ENCODE measurements around the gene GTPBP6.
"Not testable (repeated sequence)": the region's sequence is repeated elsewhere in the genome, so short reads cannot be mapped to it uniquely, and the experiment has no call there.

Gene GTPBP6

DNA sequence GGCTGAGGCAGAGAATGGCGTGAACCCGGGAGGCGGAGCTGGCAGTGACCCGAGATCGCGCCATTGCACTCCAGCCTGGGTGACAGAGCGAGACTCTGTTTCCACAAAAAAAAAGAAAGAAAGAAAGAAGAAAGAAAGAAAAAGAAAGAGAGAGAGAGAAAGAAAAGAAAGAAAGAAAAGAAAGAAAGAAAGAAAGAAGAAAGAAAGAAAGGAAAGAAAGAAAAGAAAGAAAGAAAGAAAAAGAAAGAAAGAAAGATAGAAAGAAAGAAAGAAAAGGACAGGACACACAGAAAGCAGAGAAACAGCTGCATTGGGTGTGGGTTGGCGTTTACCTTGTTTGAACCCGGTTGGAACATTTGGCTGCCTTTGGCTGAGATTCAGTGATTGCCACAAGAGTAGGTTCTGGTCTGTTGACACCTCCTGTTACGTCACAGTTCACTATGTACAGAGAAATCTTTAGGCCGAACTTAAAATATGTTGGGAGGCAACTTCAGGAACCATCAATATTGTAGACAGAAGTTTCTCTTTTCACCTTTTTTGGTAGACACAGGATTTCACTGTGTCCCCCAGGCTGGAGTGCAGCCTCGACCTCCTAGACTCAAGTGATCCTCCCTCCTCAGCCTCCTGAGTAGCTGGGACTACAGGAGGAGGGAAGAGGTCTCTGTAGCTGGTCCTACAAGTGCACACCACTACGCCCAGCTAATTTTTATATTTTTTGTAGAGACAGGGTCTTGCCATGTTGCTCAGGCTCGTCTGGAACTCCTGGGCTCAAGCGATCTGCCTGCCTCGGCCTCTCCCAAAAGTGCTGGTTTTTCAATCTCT, 53.8 kb downstream of the GTPBP6 start:
- Histone ChIP-seq H3F3A (ENCODE audit: control insufficient read depth, insufficient read depth) (0 out of 2 replicates have a peak, but pooled peaks cover 3% of the 10 kb centered on the region), H3K27me3 (ENCODE audit: control insufficient read depth, low read length) (no peaks in the 10 kb centered on the region), H3K9me3 (ENCODE audit: control insufficient read depth, insufficient read depth, low read length) (no peaks in the 10 kb centered on the region), H3K4me2 (ENCODE audit: low read length) (no peak overlapping the region), H3K9me2 (replicated peaks; ENCODE audit: control insufficient read depth, low read length) (no peaks in the 10 kb centered on the region), H4K20me1 (ENCODE audit: control insufficient read depth, insufficient read depth, low read depth, low read length) (no peaks in the 10 kb centered on the region), H3K79me2 (ENCODE audit: control insufficient read depth, low read length) (no peaks in the 10 kb centered on the region), H3K36me3 (ENCODE audit: control insufficient read depth, low read length) (no peaks in the 10 kb centered on the region), H3K27ac (ENCODE audit: low read depth, low read length) (no peak overlapping the region), H3K4me3 (ENCODE audit: low read length) (no peak overlapping the region), H3K4me1 (ENCODE audit: control insufficient read depth, low read length) (peaks cover 6% of the 10 kb centered on the region)
- TF ChIP-seq EZH2phosphoT487 (IDR thresholded peaks at IDR 0.05; ENCODE audit: borderline replicate concordance, low read length), result no peak

- not testable (repeated sequence) for H3K9me3 ChIP-seq (ENCODE audit: control insufficient read depth, insufficient read depth, low read length); H3K36me3 ChIP-seq (ENCODE audit: control insufficient read depth, low read length); H3K4me3 ChIP-seq (ENCODE audit: low read length); H3K9me2 ChIP-seq (replicated peaks; ENCODE audit: control insufficient read depth, low read length); H3K4me1 ChIP-seq (ENCODE audit: control insufficient read depth, low read length); H3K27ac ChIP-seq (ENCODE audit: low read depth, low read length); H3K4me2 ChIP-seq (ENCODE audit: low read length); H3F3A ChIP-seq (ENCODE audit: control insufficient read depth, insufficient read depth); H3K79me2 ChIP-seq (ENCODE audit: control insufficient read depth, low read length); H3K27me3 ChIP-seq (ENCODE audit: control insufficient read depth, low read length); H4K20me1 ChIP-seq (ENCODE audit: control insufficient read depth, insufficient read depth, low read depth, low read length)
These were observed 54.6 kb downstream of the GTPBP6 start for GRCh38 chrX:264006-264405.

- Histone ChIP-seq H4K20me1 (ENCODE audit: control insufficient read depth, insufficient read depth, low read depth, low read length) (no peaks in the 10 kb centered on the region), H3K27ac (ENCODE audit: low read depth, low read length) (no peak overlapping the region), H3K36me3 (ENCODE audit: control insufficient read depth, low read length) (no peaks in the 10 kb centered on the region), H3K4me1 (ENCODE audit: control insufficient read depth, low read length) (peaks cover 10% of the 10 kb centered on the region), H3K9me2 (replicated peaks; ENCODE audit: control insufficient read depth, low read length) (no peaks in the 10 kb centered on the region), H3K9me3 (ENCODE audit: control insufficient read depth, insufficient read depth, low read length) (no peaks in the 10 kb centered on the region), H3K4me3 (ENCODE audit: low read length) (no peak overlapping the region), H3F3A (ENCODE audit: control insufficient read depth, insufficient read depth) (0 out of 2 replicates have a peak, but pooled peaks cover 3% of the 10 kb centered on the region), H3K4me2 (ENCODE audit: low read length) (no peak overlapping the region), H3K27me3 (ENCODE audit: control insufficient read depth, low read length) (no peaks in the 10 kb centered on the region), H3K79me2 (ENCODE audit: control insufficient read depth, low read length) (no peaks in the 10 kb centered on the region)
- no peak for TF ChIP-seq CTCF (IDR thresholded peaks at IDR 0.05; ENCODE audit: low read depth, low read length, poor library complexity, severe bottlenecking)
- no peak for TF ChIP-seq EZH2phosphoT487 (IDR thresholded peaks at IDR 0.05; ENCODE audit: borderline replicate concordance, low read length)
These were observed 56.2 kb downstream of the GTPBP6 start for GRCh38 chrX:262381-262909.

DNA sequence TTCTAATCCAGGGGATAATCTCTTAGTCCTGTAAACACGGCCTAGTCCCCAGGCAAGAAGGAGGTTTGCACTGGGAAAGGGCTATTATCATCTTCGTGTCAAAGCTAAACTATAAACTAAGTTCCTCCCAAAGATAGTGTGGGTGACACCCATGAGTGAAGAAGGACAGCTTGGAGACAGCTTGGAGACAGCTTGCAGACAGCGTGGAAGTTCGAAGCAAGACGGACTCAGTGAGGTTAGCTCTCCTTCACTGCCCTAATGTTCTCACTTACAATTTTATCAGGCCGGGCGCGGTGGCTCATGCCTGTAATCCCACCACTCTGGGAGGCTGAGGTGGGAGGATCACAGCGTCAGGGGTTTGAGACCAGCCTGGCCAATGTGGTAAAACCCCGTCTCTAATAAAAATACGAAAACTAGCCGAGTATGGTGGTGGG, 56.7 kb downstream of the GTPBP6 start:
- Histone ChIP-seq H3K27ac (ENCODE audit: low read depth, low read length) (no peak overlapping the region), H3K27me3 (ENCODE audit: control insufficient read depth, low read length) (no peaks in the 10 kb centered on the region), H3K36me3 (ENCODE audit: control insufficient read depth, low read length) (no peaks in the 10 kb centered on the region), H3K4me1 (ENCODE audit: control insufficient read depth, low read length) (peaks cover 10% of the 10 kb centered on the region), H3K9me2 (replicated peaks; ENCODE audit: control insufficient read depth, low read length) (no peaks in the 10 kb centered on the region), H3K9me3 (ENCODE audit: control insufficient read depth, insufficient read depth, low read length) (no peaks in the 10 kb centered on the region), H3K79me2 (ENCODE audit: control insufficient read depth, low read length) (no peaks in the 10 kb centered on the region), H3K4me2 (ENCODE audit: low read length) (no peak overlapping the region), H3K4me3 (ENCODE audit: low read length) (no peak overlapping the region), H3F3A (ENCODE audit: control insufficient read depth, insufficient read depth) (0 out of 2 replicates have a peak, but pooled peaks cover 3% of the 10 kb centered on the region), H4K20me1 (ENCODE audit: control insufficient read depth, insufficient read depth, low read depth, low read length) (no peaks in the 10 kb centered on the region)
- TF ChIP-seq EZH2phosphoT487 (IDR thresholded peaks at IDR 0.05; ENCODE audit: borderline replicate concordance, low read length) (no peak), CTCF (IDR thresholded peaks at IDR 0.05; ENCODE audit: low read depth, low read length, poor library complexity, severe bottlenecking) (no peak)

Measured in DOHH2 (cell line).